A673 (cell line): ENCODE data around the gene UVRAG. TPM values are rescaled to one million over a fixed set of nuclear protein-coding genes. Genes with fewer than 3 reads are reported as not detected.

ENCODE experiments used
- BruUV-seq: library from RNA; stranded (reverse); fragments of 400-500 nt; replicated peaks from 2 replicates; lab custom pipeline; 2021; lab: Mats Ljungman, UMichigan
- CTCF ChIA-PET: fragments of 300-600 bp; sonication (Branson Sonifier 250); formaldehyde crosslinking; loops from one replicate; lab custom pipeline; 2022; ENCODE audit warnings: antibody characterized with exemption; lab: Charles Lee
- POLR2A ChIA-PET: fragments of 300-600 bp; sonication (Branson Sonifier 250); formaldehyde crosslinking; loops from one replicate; lab custom pipeline; 2022; ENCODE audit warnings: antibody characterized with exemption; ENCODE audit not compliant: low non-redundant PET; lab: Charles Lee
- DNase-seq: peaks from one replicate; pipeline ENCODE4 v3.0.0-alpha.2; 2015; ENCODE audit warnings: low spot score
- H3K27ac ChIP-seq: fragments of 200-600 bp; sonication (generic); 2 replicates; pipeline ENCODE4 v1.5.1; 2016; ENCODE audit warnings: mixed run types, low read depth, mild to moderate bottlenecking, mixed read lengths, antibody characterized with exemption, low read length; ENCODE audit not compliant: poor library complexity, severe bottlenecking
- H3K27me3 ChIP-seq: fragments of 200-600 bp; sonication (generic); replicated peaks from 2 replicates; pipeline ENCODE4 v1.6.1; 2017; ENCODE audit warnings: mixed run types, low read depth, mild to moderate bottlenecking, mixed read lengths, antibody characterized with exemption, low read length; ENCODE audit not compliant: insufficient read depth, poor library complexity
- H3K36me3 ChIP-seq: fragments of 200-600 bp; sonication (generic); 2 replicates; pipeline ENCODE4 v1.6.1; 2016; ENCODE audit warnings: mixed run types, mild to moderate bottlenecking, mixed read lengths, antibody characterized with exemption, low read length; ENCODE audit not compliant: insufficient read depth, poor library complexity, severe bottlenecking
- H3K4me1 ChIP-seq: fragments of 200-600 bp; sonication (generic); 2 replicates; pipeline ENCODE4 v1.6.1; 2017; ENCODE audit warnings: mixed run types, mild to moderate bottlenecking, mixed read lengths, antibody characterized with exemption, low read length; ENCODE audit not compliant: insufficient read depth, poor library complexity, severe bottlenecking
- H3K4me3 ChIP-seq: fragments of 200-600 bp; sonication (generic); 2 replicates; pipeline ENCODE4 v1.5.1; 2016; ENCODE audit warnings: low read depth, mixed run types, mild to moderate bottlenecking, mixed read lengths, low read length; ENCODE audit not compliant: poor library complexity, severe bottlenecking
- H3K9me3 ChIP-seq: fragments of 200-600 bp; sonication (generic); 2 replicates; pipeline ENCODE4 v1.6.1; 2016; ENCODE audit warnings: mixed run types, low read depth, mild to moderate bottlenecking, mixed read lengths, antibody characterized with exemption, low read length; ENCODE audit not compliant: poor library complexity, severe bottlenecking
- CTCF ChIP-seq: fragments of 300-800, 200-600 bp; sonication (generic); conservative IDR thresholded peaks from 2 replicates; pipeline ENCODE4 v1.5.1; 2017; ENCODE audit warnings: low read depth, mild to moderate bottlenecking, antibody characterized with exemption, low read length, moderate library complexity, mixed read lengths
- EZH2 ChIP-seq: fragments of 200-600 bp; sonication (generic); IDR thresholded peaks from 2 replicates; pipeline ENCODE4 v1.6.1; 2017; ENCODE audit warnings: borderline replicate concordance, low read depth, mild to moderate bottlenecking, mixed read lengths, antibody characterized with exemption, low read length; ENCODE audit not compliant: poor library complexity, severe bottlenecking
- intact Hi-C: fragments of 100-400 bp; cut with micrococcal nuclease; formaldehyde crosslinking; loops from one replicate; pipeline ENCODE4 v1.10.0; 2022; ENCODE audit not compliant: unreplicated experiment
- total RNA-seq: library from RNA; stranded (reverse); gene quantifications from 2 replicates; pipeline ENCODE4 v1.2.3, GENCODE V29; 2021

Gene UVRAG
- total RNA-seq, 1 experiment from 2014 or later, result 21.1 TPM

GRCh38 chr11:75810637-75811390 lies 4.2 kb upstream of the UVRAG start:
- Histone ChIP-seq H3K4me1 (peaks cover 6% of the 10 kb centered on the region), H3K4me3 (no peak overlapping the region), H3K27ac (no peak overlapping the region), H3K36me3 (no peaks in the 10 kb centered on the region), H3K27me3 (no peaks in the 10 kb centered on the region), H3K9me3 (no peaks in the 10 kb centered on the region)
- BruUV-seq, result no TSS peak
- intact Hi-C loops, result no loop called here
- POLR2A ChIA-PET, result no interaction called here
- DNase-seq, result no peak
- CTCF ChIA-PET, result no interaction called here
- TF ChIP-seq EZH2 (no peak), CTCF (no peak)

GRCh38 chr11:75811485-75811884 lies 3.5 kb upstream of the UVRAG start:
- TF ChIP-seq EZH2, result no peak
- ChIA-PET POLR2A (no interaction called here), CTCF (no interaction called here)
- Histone ChIP-seq H3K4me3 (no peak overlapping the region), H3K36me3 (no peaks in the 10 kb centered on the region), H3K4me1 (peaks cover 12% of the 10 kb centered on the region), H3K9me3 (no peaks in the 10 kb centered on the region), H3K27me3 (no peaks in the 10 kb centered on the region), H3K27ac (no peak overlapping the region)
- intact Hi-C loops, result no loop called here
- DNase-seq, result no peak
- BruUV-seq, result no TSS peak

- H3K36me3 ChIP-seq, result no peaks in the 10 kb centered on the region
- ChIA-PET POLR2A (no interaction called here), CTCF (no interaction called here)
- H3K27me3 ChIP-seq, result no peaks in the 10 kb centered on the region
- no peak for DNase-seq
- no peaks in the 10 kb centered on the region for H3K9me3 ChIP-seq
- intact Hi-C loops, result no loop called here
- no peak overlapping the region for H3K27ac ChIP-seq
- peaks cover 15% of the 10 kb centered on the region for H3K4me1 ChIP-seq
- TF ChIP-seq EZH2 (no peak), CTCF (no peak)
- H3K4me3 ChIP-seq, result no peak overlapping the region
- no TSS peak for BruUV-seq
Measured at GRCh38 chr11:75812542-75813040, 2.4 kb upstream of the UVRAG start.

- POLR2A ChIA-PET, result no interaction called here
- Histone ChIP-seq H3K9me3 (no peaks in the 10 kb centered on the region), H3K27me3 (no peaks in the 10 kb centered on the region), H3K36me3 (no peaks in the 10 kb centered on the region), H3K4me1 (peaks cover 15% of the 10 kb centered on the region), H3K4me3 (no peak overlapping the region), H3K27ac (no peak overlapping the region)
- TF ChIP-seq CTCF, result no peak
- no peak for TF ChIP-seq EZH2
- CTCF ChIA-PET, result no interaction called here
- DNase-seq, result no peak
- BruUV-seq, result no TSS peak
- intact Hi-C loops, result no loop called here
Measured at GRCh38 chr11:75813124-75813523, 1.9 kb upstream of the UVRAG start.
